Neuronal stem cell (in vitro differentiated cells): Measurements from ENCODE around the gene SPATS2.

Source experiments
- DNase-seq: peaks from one replicate; pipeline ENCODE4 v3.0.0-alpha.2; 2013; ENCODE audit warnings: low spot score
- H2AFZ ChIP-seq: one replicate; pipeline ENCODE4 v1.6.1; 2013; ENCODE audit warnings: mild to moderate bottlenecking, low read length, inconsistent platforms
- H2AK5ac ChIP-seq: 2 replicates; pipeline ENCODE4 v1.6.1; 2013; ENCODE audit warnings: low read depth, mild to moderate bottlenecking, inconsistent platforms, low read length, moderate library complexity, mixed read lengths
- H2BK120ac ChIP-seq: 2 replicates; pipeline ENCODE4 v1.6.1; 2013; ENCODE audit warnings: low read depth, mild to moderate bottlenecking, inconsistent platforms, low read length, moderate library complexity, mixed read lengths
- H2BK12ac ChIP-seq: one replicate; pipeline ENCODE4 v1.6.1; 2013; ENCODE audit warnings: low read length, inconsistent platforms
- H2BK15ac ChIP-seq: 2 replicates; pipeline ENCODE4 v1.6.1; 2013; ENCODE audit warnings: mild to moderate bottlenecking, low read length, inconsistent platforms, mixed read lengths
- H2BK5ac ChIP-seq: one replicate; pipeline ENCODE4 v1.6.1; 2013; ENCODE audit warnings: inconsistent platforms, mild to moderate bottlenecking, low read length, moderate library complexity
- H3K14ac ChIP-seq: one replicate; pipeline ENCODE4 v1.6.1; 2013; ENCODE audit warnings: low read length, inconsistent platforms
- H3K18ac ChIP-seq: 2 replicates; pipeline ENCODE4 v1.6.1; 2013; ENCODE audit warnings: low read length, inconsistent platforms
- H3K23ac ChIP-seq: 2 replicates; pipeline ENCODE4 v1.6.1; 2013; ENCODE audit warnings: low read depth, mild to moderate bottlenecking, mixed read lengths, low read length, inconsistent platforms; ENCODE audit not compliant: poor library complexity
- H3K27ac ChIP-seq: replicated peaks from 3 replicates; pipeline ENCODE4 v1.5.1; 2013; ENCODE audit warnings: low read length, inconsistent platforms
- H3K27me3 ChIP-seq, 3 experiments: 2 replicates each; pipeline ENCODE4 v1.6.1; 2013; ENCODE audit warnings: low read length in 3 of 3, mild to moderate bottlenecking in 2 of 3, inconsistent platforms in 1 of 3, low read depth in 1 of 3, mixed read lengths in 1 of 3, moderate library complexity in 1 of 3; ENCODE audit not compliant: control insufficient read depth in 3 of 3, insufficient read depth in 3 of 3
- H3K36me3 ChIP-seq, 2 donors: replicated peaks in 1 of 2; 2 replicates each; pipeline ENCODE4 v1.6.1; 2013; ENCODE audit warnings: low read length in 2 of 2; ENCODE audit not compliant: control insufficient read depth in 2 of 2, insufficient read depth in 2 of 2
- H3K4ac ChIP-seq: 2 replicates; pipeline ENCODE4 v1.6.1; 2013; ENCODE audit warnings: inconsistent platforms, mild to moderate bottlenecking, low read length, moderate library complexity
- H3K4me1 ChIP-seq, 2 donors: 1 replicate in 1 of 2; 2 replicates in 1 of 2; pipeline ENCODE4 v1.6.1; 2013; ENCODE audit warnings: low read length in 2 of 2, low read depth in 1 of 2; ENCODE audit not compliant: control insufficient read depth in 2 of 2, insufficient read depth in 1 of 2
- H3K4me2 ChIP-seq: one replicate; pipeline ENCODE4 v1.6.1; 2013; ENCODE audit warnings: mild to moderate bottlenecking, low read length, inconsistent platforms; ENCODE audit not compliant: insufficient read depth, poor library complexity, severe bottlenecking
- H3K4me3 ChIP-seq, 2 donors: 2 replicates each; pipeline ENCODE4 v1.5.1; 2013; ENCODE audit warnings: low read length in 2 of 2, mild to moderate bottlenecking in 2 of 2, inconsistent platforms in 1 of 2, moderate library complexity in 1 of 2
- H3K79me1 ChIP-seq: one replicate; pipeline ENCODE4 v1.6.1; 2013; ENCODE audit warnings: low read depth, mild to moderate bottlenecking, inconsistent platforms, low read length, moderate library complexity
- H3K9ac ChIP-seq: one replicate; pipeline ENCODE4 v1.6.1; 2013; ENCODE audit warnings: mild to moderate bottlenecking, low read depth, low read length, inconsistent platforms; ENCODE audit not compliant: poor library complexity
- H3K9me3 ChIP-seq, 2 donors: replicated peaks in 1 of 2; 2 replicates each; pipeline versions ENCODE3 to v1.6.1; 2013; ENCODE audit warnings: low read length in 2 of 2, mild to moderate bottlenecking in 2 of 2, inconsistent platforms in 1 of 2, low read depth in 1 of 2, mixed read lengths in 1 of 2, moderate library complexity in 1 of 2; ENCODE audit not compliant: control insufficient read depth in 2 of 2, insufficient read depth in 1 of 2
- H4K8ac ChIP-seq: one replicate; pipeline ENCODE4 v1.6.1; 2013; ENCODE audit warnings: low read depth, mild to moderate bottlenecking, inconsistent platforms, low read length, moderate library complexity
- H4K91ac ChIP-seq: one replicate; pipeline ENCODE4 v1.6.1; 2013; ENCODE audit warnings: low read length, low read depth, mild to moderate bottlenecking, inconsistent platforms; ENCODE audit not compliant: poor library complexity
- WGBS, 2 donors: extraction: QIAGEN DNeasy Blood & Tissue Kit; methylation state at CpG; one replicate each; pipeline ENCODE4 v1.1.7; 2013; ENCODE audit warnings: missing lambda C conversion rate in 2 of 2, mixed read lengths in 1 of 2; ENCODE audit not compliant: insufficient read length in 2 of 2, insufficient replicate concordance in 1 of 2; ENCODE audit errors: extremely low coverage in 2 of 2; 5-methylcytosine and 5-hydroxymethylcytosine counted together

The SPATS2 gene

DNA sequence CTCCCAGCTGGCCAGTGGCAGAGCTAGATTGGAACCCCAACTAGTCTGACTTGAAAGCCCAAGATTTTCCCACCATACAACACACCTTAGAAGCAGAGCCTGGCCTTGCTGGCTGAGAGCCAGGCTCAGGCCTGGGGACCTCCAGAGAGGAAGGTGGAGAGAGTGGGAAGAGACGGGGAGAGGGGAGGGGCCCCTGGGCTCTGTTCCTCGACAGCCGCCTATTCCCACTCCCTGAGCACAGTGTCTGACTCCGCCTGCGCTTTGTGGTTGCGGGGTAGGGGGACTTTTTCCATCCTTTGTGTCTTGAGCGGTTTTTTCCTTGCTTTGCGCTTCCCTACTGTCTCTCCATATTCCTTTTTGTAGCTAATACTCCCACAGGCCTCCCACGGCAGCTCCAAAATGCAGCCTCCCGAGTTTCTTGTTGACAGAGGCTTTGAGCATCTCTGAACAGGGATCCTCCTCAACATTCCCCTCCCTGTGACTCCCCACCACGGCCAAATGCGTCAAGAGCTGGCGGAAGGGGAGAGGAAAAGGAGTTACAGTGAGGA lies 167.5 kb downstream of the SPATS2 start:
- H3K9me3 ChIP-seq: peaks cover 0 to 2% of the 10 kb centered on the region in 2 donors
- H4K91ac ChIP-seq: no peak overlapping the region
- H3K4ac ChIP-seq: no peak overlapping the region
- no CpG with 5 or more reads among the region's 13 CpGs for WGBS, 2 donors
- H2AFZ ChIP-seq: peak overlapping the region; percentile 4
- H3K27ac ChIP-seq: no peak overlapping the region
- H3K4me1 ChIP-seq: peaks cover 9 to 10% of the 10 kb centered on the region in 2 donors
- H3K36me3 ChIP-seq: peaks cover 0 to 10% of the 10 kb centered on the region in 2 donors
- H2BK15ac ChIP-seq: no peak overlapping the region
- no peak overlapping the region for H2BK120ac ChIP-seq
- H2BK5ac ChIP-seq: no peak overlapping the region
- H3K4me3 ChIP-seq: no peak overlapping the region
- H3K18ac ChIP-seq: no peak overlapping the region
- DNase-seq: no peak
- no peak overlapping the region for H3K9ac ChIP-seq
- H4K8ac ChIP-seq: no peak overlapping the region
- H3K23ac ChIP-seq: no peak overlapping the region
- no peak overlapping the region for H2AK5ac ChIP-seq
- H3K79me1 ChIP-seq: no peaks in the 10 kb centered on the region
- H3K27me3 ChIP-seq: peaks cover 17 to 45% (median 43%) of the 10 kb centered on the region in 3 experiments
- no peak overlapping the region for H3K4me2 ChIP-seq
- no peak overlapping the region for H2BK12ac ChIP-seq
- H3K14ac ChIP-seq: no peak overlapping the region

DNA sequence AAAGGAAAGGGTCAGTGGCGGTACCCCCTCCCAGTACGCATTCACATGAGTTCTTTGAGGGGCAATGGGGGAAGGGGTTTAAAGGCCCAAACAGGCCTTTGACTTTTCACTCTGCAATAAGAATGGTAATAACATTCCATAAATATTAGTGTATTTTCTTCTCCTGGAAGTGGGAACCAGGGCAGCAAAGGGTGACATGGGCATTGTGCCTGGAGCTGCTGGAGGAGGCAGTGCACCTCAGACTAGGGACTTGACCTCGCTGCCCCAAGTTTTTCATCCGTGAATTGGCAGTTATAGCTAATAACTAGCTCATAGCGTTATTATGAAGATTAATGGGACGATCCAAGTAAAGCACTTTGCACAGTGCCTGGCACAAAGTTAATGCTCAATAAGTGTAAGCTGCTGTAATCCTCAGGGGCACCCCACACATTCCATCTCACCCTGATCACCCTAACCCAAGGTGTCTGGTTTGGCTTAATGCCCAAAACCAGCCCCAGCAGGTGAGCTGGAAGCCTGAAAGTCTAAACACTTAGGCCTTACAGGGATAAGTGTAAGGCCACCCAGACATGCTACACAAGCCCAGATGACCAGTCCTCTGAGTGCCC lies 168.8 kb downstream of the SPATS2 start:
- H4K91ac ChIP-seq: no peak overlapping the region
- no peak overlapping the region for H3K4ac ChIP-seq
- no peaks in the 10 kb centered on the region for H3K79me1 ChIP-seq
- peaks cover 10 to 12% of the 10 kb centered on the region in 2 donors for H3K4me1 ChIP-seq
- H2BK5ac ChIP-seq: no peak overlapping the region
- no peak overlapping the region for H2AFZ ChIP-seq
- no peak overlapping the region for H2BK120ac ChIP-seq
- H3K27ac ChIP-seq: no peak overlapping the region
- H3K27me3 ChIP-seq: peaks cover 28 to 58% (median 55%) of the 10 kb centered on the region in 3 experiments
- no peak overlapping the region for H2BK12ac ChIP-seq
- no peak overlapping the region for H3K4me2 ChIP-seq
- H3K23ac ChIP-seq: no peak overlapping the region
- H3K14ac ChIP-seq: no peak overlapping the region
- no peak overlapping the region for H4K8ac ChIP-seq
- no CpG with 5 or more reads among the region's 6 CpGs for WGBS, 2 donors
- peaks cover 0 to 6% of the 10 kb centered on the region in 2 donors for H3K36me3 ChIP-seq
- H2BK15ac ChIP-seq: no peak overlapping the region
- no peak for DNase-seq
- H3K9me3 ChIP-seq: peaks cover 0 to 2% of the 10 kb centered on the region in 2 donors
- H2AK5ac ChIP-seq: no peak overlapping the region
- no peak overlapping the region for H3K18ac ChIP-seq
- H3K4me3 ChIP-seq: no peak overlapping the region
- no peak overlapping the region for H3K9ac ChIP-seq

DNA sequence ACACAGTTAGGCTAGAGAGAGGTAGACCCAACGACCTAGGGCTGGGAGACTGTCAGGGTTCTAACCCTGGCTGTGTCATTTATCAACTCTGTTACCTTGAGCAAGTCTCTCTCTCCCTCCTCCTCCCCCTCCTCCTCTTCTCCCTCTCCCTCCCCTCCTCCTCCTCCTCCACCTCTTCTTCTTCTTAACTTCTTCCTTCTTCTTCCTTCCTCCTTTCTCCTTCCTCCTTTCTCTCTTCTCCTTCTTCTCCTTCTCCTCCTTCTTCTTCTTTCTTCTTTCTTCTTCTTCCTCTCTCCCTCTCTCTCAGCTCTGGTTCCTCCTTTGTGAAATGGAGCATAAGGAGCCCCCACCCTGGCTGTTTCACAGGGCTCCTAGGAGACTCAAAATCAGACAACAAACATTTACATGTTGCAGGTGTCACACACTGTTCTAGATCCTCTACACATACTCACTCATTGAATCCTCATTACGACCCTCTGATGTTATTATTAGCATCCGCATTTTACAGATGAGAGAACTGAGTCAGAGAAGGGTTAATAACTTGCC lies 169.3 kb downstream of the SPATS2 start:
- no peak overlapping the region for H2AFZ ChIP-seq
- H3K4ac ChIP-seq: no peak overlapping the region
- H2BK12ac ChIP-seq: no peak overlapping the region
- no peak overlapping the region for H2BK15ac ChIP-seq
- H3K14ac ChIP-seq: no peak overlapping the region
- H3K4me1 ChIP-seq: peaks cover 13 to 14% of the 10 kb centered on the region in 2 donors
- H3K9ac ChIP-seq: no peak overlapping the region
- H3K4me2 ChIP-seq: no peak overlapping the region
- DNase-seq: no peak
- H3K36me3 ChIP-seq: peaks cover 0 to 2% of the 10 kb centered on the region in 2 donors
- no peak overlapping the region for H3K4me3 ChIP-seq
- no peak overlapping the region for H4K8ac ChIP-seq
- no peak overlapping the region for H3K23ac ChIP-seq
- H3K79me1 ChIP-seq: no peaks in the 10 kb centered on the region
- H3K27me3 ChIP-seq: peaks cover 28 to 63% (median 61%) of the 10 kb centered on the region in 3 experiments
- no peak overlapping the region for H3K18ac ChIP-seq
- H3K27ac ChIP-seq: no peak overlapping the region
- H2BK120ac ChIP-seq: no peak overlapping the region
- no peak overlapping the region for H4K91ac ChIP-seq
- no CpG with 5 or more reads among the region's 3 CpGs for WGBS, 2 donors
- H2BK5ac ChIP-seq: no peak overlapping the region
- H3K9me3 ChIP-seq: peaks cover 0 to 2% of the 10 kb centered on the region in 2 donors
- H2AK5ac ChIP-seq: no peak overlapping the region

DNA sequence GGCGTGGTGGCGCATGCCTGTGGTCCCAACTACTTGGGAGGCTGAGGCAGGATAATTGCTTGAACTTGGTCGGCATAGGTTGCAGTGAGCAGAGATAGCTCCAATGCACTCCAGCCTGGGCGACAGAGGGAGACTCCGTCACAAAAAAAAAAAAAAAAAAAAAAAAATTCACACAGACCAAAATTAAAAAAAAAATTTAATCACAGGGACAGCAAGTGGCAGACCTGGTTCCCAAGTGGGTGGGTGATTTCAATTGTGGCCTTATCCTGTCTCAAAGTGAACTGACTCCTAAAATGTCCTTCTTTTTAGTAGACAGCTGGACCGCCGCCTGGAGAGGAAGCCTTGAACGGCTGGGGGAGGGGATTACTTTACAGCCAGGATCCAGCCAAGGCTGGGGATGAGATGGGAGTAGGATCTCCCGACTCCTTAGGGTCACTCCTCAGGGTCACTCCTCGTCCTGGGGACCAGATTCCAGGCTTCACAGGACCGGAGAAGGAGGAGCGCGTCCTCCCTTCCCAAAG lies 170.0 kb downstream of the SPATS2 start:
- no peak for DNase-seq
- no CpG with 5 or more reads among the region's 13 CpGs for WGBS, 2 donors
- no peak overlapping the region for H4K8ac ChIP-seq
- no peak overlapping the region for H2BK120ac ChIP-seq
- no peak overlapping the region for H2BK12ac ChIP-seq
- H3K9ac ChIP-seq: peak overlapping the region; percentile 14
- no peaks in the 10 kb centered on the region for H3K36me3 ChIP-seq
- no peak overlapping the region for H3K14ac ChIP-seq
- H3K9me3 ChIP-seq: peaks cover 0 to 2% of the 10 kb centered on the region in 2 donors
- peak overlapping the region; percentile 56 for H3K23ac ChIP-seq
- peak overlapping the region; percentile 88 for H2AFZ ChIP-seq
- H3K4me3 ChIP-seq: peak overlapping the region; percentile 38 to 58
- H3K4me1 ChIP-seq: peaks cover 13 to 14% of the 10 kb centered on the region in 2 donors
- no peak overlapping the region for H2AK5ac ChIP-seq
- H3K27ac ChIP-seq: no peak overlapping the region
- peak overlapping the region; percentile 61 for H2BK15ac ChIP-seq
- H3K79me1 ChIP-seq: no peaks in the 10 kb centered on the region
- H3K4me2 ChIP-seq: peak overlapping the region; percentile 85
- no peak overlapping the region for H4K91ac ChIP-seq
- no peak overlapping the region for H3K4ac ChIP-seq
- peaks cover 28 to 70% (median 68%) of the 10 kb centered on the region in 3 experiments for H3K27me3 ChIP-seq
- H3K18ac ChIP-seq: peak overlapping the region; percentile 79
- H2BK5ac ChIP-seq: no peak overlapping the region
